ENCODE measurements around the gene TMEM80. TPM values are rescaled to one million over a fixed set of nuclear protein-coding genes. Genes with fewer than 3 reads are reported as not detected.

The TMEM80 gene
- total RNA-seq, 1 experiment from 2014 or later: 29.9 TPM

- no peak for TF ChIP-seq CTCF (IDR thresholded peaks at IDR 0.05; ENCODE audit: unreplicated experiment)
- no peaks in the 10 kb centered on the region for H3K4me1 Mint-ChIP-seq (ENCODE audit: low read depth, unreplicated experiment)
- CTCF ChIA-PET: no interaction called here
- no peak for DNase-seq
- intact Hi-C loops (cut with micrococcal nuclease; ENCODE audit: unreplicated experiment): loop anchor here (10.0 kb wide), 1 partner anchor 166 kb away; no protein-coding TSS in a partner anchor
- no TSS peak for BruUV-seq (replicated peaks)
- H3K27me3 Mint-ChIP-seq (ENCODE audit: unreplicated experiment): no peaks in the 10 kb centered on the region
- no peak overlapping the region for H3K4me3 Mint-ChIP-seq (ENCODE audit: low read depth, unreplicated experiment)
- no peaks in the 10 kb centered on the region for H3K9me3 Mint-ChIP-seq (ENCODE audit: low read depth, unreplicated experiment)
- no peak overlapping the region for H3K27ac Mint-ChIP-seq (ENCODE audit: unreplicated experiment)
- peaks cover 62% of the 10 kb centered on the region for H3K36me3 Mint-ChIP-seq (ENCODE audit: insufficient read depth, unreplicated experiment)
Measured at GRCh38 chr11:720642-721246, 25.1 kb downstream of the TMEM80 start.

GRCh38 chr11:721247-721740, 25.7 kb downstream of the TMEM80 start:
- Mint-ChIP-seq H3K36me3 (ENCODE audit: insufficient read depth, unreplicated experiment) (peaks cover 57% of the 10 kb centered on the region), H3K27ac (ENCODE audit: unreplicated experiment) (no peak overlapping the region), H3K4me1 (ENCODE audit: low read depth, unreplicated experiment) (no peaks in the 10 kb centered on the region), H3K27me3 (ENCODE audit: unreplicated experiment) (no peaks in the 10 kb centered on the region), H3K9me3 (ENCODE audit: low read depth, unreplicated experiment) (no peaks in the 10 kb centered on the region), H3K4me3 (ENCODE audit: low read depth, unreplicated experiment) (no peak overlapping the region)
- TSS peak; percentile 19 for BruUV-seq (replicated peaks)
- DNase-seq: no peak
- intact Hi-C loops (cut with micrococcal nuclease; ENCODE audit: unreplicated experiment): loop anchor here (10.0 kb wide), 1 partner anchor 166 kb away; no protein-coding TSS in a partner anchor
- TF ChIP-seq CTCF (IDR thresholded peaks at IDR 0.05; ENCODE audit: unreplicated experiment): no peak
- CTCF ChIA-PET: interaction anchor here (1.7 kb wide), 2 partner anchors 23 to 25 kb away, joined by 4 to 9 read pairs; partner anchors contain the start of gene TMEM80

GRCh38 chr11:721741-722345, 26.2 kb downstream of the TMEM80 start:
- Mint-ChIP-seq H3K4me1 (ENCODE audit: low read depth, unreplicated experiment) (no peaks in the 10 kb centered on the region), H3K27me3 (ENCODE audit: unreplicated experiment) (no peaks in the 10 kb centered on the region), H3K36me3 (ENCODE audit: insufficient read depth, unreplicated experiment) (peaks cover 56% of the 10 kb centered on the region), H3K4me3 (ENCODE audit: low read depth, unreplicated experiment) (no peak overlapping the region), H3K27ac (ENCODE audit: unreplicated experiment) (no peak overlapping the region), H3K9me3 (ENCODE audit: low read depth, unreplicated experiment) (no peaks in the 10 kb centered on the region)
- no peak for TF ChIP-seq CTCF (IDR thresholded peaks at IDR 0.05; ENCODE audit: unreplicated experiment)
- no TSS peak for BruUV-seq (replicated peaks)
- intact Hi-C loops (cut with micrococcal nuclease; ENCODE audit: unreplicated experiment): loop anchor here (10.0 kb wide), 1 partner anchor 167 kb away; no protein-coding TSS in a partner anchor
- CTCF ChIA-PET: interaction anchor here (1.5 to 1.7 kb wide), 3 partner anchors 24 to 26 kb away, joined by 4 to 9 read pairs (median 5); partner anchors contain the start of genes TALDO1 and TMEM80
- no peak for DNase-seq

- no peak for TF ChIP-seq CTCF (IDR thresholded peaks at IDR 0.05; ENCODE audit: unreplicated experiment)
- Mint-ChIP-seq H3K36me3 (ENCODE audit: insufficient read depth, unreplicated experiment) (peaks cover 60% of the 10 kb centered on the region), H3K4me1 (ENCODE audit: low read depth, unreplicated experiment) (no peaks in the 10 kb centered on the region), H3K27ac (ENCODE audit: unreplicated experiment) (no peak overlapping the region), H3K27me3 (ENCODE audit: unreplicated experiment) (no peaks in the 10 kb centered on the region), H3K9me3 (ENCODE audit: low read depth, unreplicated experiment) (no peaks in the 10 kb centered on the region), H3K4me3 (ENCODE audit: low read depth, unreplicated experiment) (no peak overlapping the region)
- no TSS peak for BruUV-seq (replicated peaks)
- intact Hi-C loops (cut with micrococcal nuclease; ENCODE audit: unreplicated experiment): loop anchor here (10.0 kb wide), 1 partner anchor 168 kb away; no protein-coding TSS in a partner anchor
- no peak for DNase-seq
- CTCF ChIA-PET: interaction anchor here (1.1 to 1.7 kb wide), 4 partner anchors 25 to 67 kb away, joined by 3 to 9 read pairs (median 4); partner anchors contain the start of genes TALDO1 and TMEM80
Measured at GRCh38 chr11:722346-722811, 26.8 kb downstream of the TMEM80 start.
